ENCODE data around the gene C2CD2L. TPM values are rescaled to one million over a fixed set of nuclear protein-coding genes. Genes with fewer than 3 reads are reported as not detected.

The C2CD2L gene
- total RNA-seq, 1 donor from 2014 or later, result 10.8 TPM

- no peaks in the 10 kb centered on the region for H3K9me3 ChIP-seq (replicated peaks)
- DNase-seq, result no peak
- intact Hi-C loops (cut with micrococcal nuclease), result no loop called here
- H3K27me3 ChIP-seq (ENCODE audit: low read depth), result no peaks in the 10 kb centered on the region
- TF ChIP-seq CTCF (IDR thresholded peaks at IDR 0.05; ENCODE audit: borderline replicate concordance), result no peak
- H3K27ac ChIP-seq (replicated peaks), result peak overlapping the region; percentile 94
- H3K4me1 ChIP-seq, result peaks cover 20% of the 10 kb centered on the region
- H3K36me3 ChIP-seq, result peaks cover 27% of the 10 kb centered on the region
- H3K4me3 ChIP-seq, result peak overlapping the region; percentile 70
Observed at GRCh38 chr11:119085437-119085847, 21.7 kb upstream of the C2CD2L start.

- H3K4me1 ChIP-seq, result peaks cover 20% of the 10 kb centered on the region
- H3K9me3 ChIP-seq (replicated peaks), result no peaks in the 10 kb centered on the region
- TF ChIP-seq CTCF (IDR thresholded peaks at IDR 0.05; ENCODE audit: borderline replicate concordance), result no peak
- H3K27ac ChIP-seq (replicated peaks), result no peak overlapping the region
- intact Hi-C loops (cut with micrococcal nuclease), result no loop called here
- no peaks in the 10 kb centered on the region for H3K27me3 ChIP-seq (ENCODE audit: low read depth)
- peaks cover 17% of the 10 kb centered on the region for H3K36me3 ChIP-seq
- no peak overlapping the region for H3K4me3 ChIP-seq
- no peak for DNase-seq
Observed at GRCh38 chr11:119087123-119087522, 20.0 kb upstream of the C2CD2L start.

GRCh38 chr11:119087747-119088241, 19.4 kb upstream of the C2CD2L start:
- Histone ChIP-seq H3K4me1 (peaks cover 25% of the 10 kb centered on the region), H3K9me3 (replicated peaks) (no peaks in the 10 kb centered on the region), H3K4me3 (no peak overlapping the region), H3K27me3 (ENCODE audit: low read depth) (no peaks in the 10 kb centered on the region), H3K27ac (replicated peaks) (no peak overlapping the region), H3K36me3 (peaks cover 17% of the 10 kb centered on the region)
- intact Hi-C loops (cut with micrococcal nuclease), result no loop called here
- DNase-seq, result no peak
- TF ChIP-seq CTCF (IDR thresholded peaks at IDR 0.05; ENCODE audit: borderline replicate concordance), result no peak

GRCh38 chr11:119088406-119088805, 18.7 kb upstream of the C2CD2L start:
- no peak for TF ChIP-seq CTCF (IDR thresholded peaks at IDR 0.05; ENCODE audit: borderline replicate concordance)
- intact Hi-C loops (cut with micrococcal nuclease), result no loop called here
- H3K4me3 ChIP-seq, result no peak overlapping the region
- peaks cover 22% of the 10 kb centered on the region for H3K36me3 ChIP-seq
- H3K9me3 ChIP-seq (replicated peaks), result no peaks in the 10 kb centered on the region
- H3K27me3 ChIP-seq (ENCODE audit: low read depth), result no peaks in the 10 kb centered on the region
- no peak overlapping the region for H3K27ac ChIP-seq (replicated peaks)
- DNase-seq, result no peak
- peaks cover 31% of the 10 kb centered on the region for H3K4me1 ChIP-seq

GRCh38 chr11:119089319-119089718, 17.8 kb upstream of the C2CD2L start:
- Histone ChIP-seq H3K9me3 (replicated peaks) (no peaks in the 10 kb centered on the region), H3K4me3 (no peak overlapping the region), H3K4me1 (peaks cover 38% of the 10 kb centered on the region), H3K27me3 (ENCODE audit: low read depth) (no peaks in the 10 kb centered on the region), H3K27ac (replicated peaks) (no peak overlapping the region), H3K36me3 (peaks cover 22% of the 10 kb centered on the region)
- no peak for TF ChIP-seq CTCF (IDR thresholded peaks at IDR 0.05; ENCODE audit: borderline replicate concordance)
- no peak for DNase-seq
- intact Hi-C loops (cut with micrococcal nuclease), result no loop called here
